Astrocyte of the cerebellum (primary cell): Measurements from ENCODE around the gene F8A1.
"Not testable (repeated sequence)": the region's sequence is repeated elsewhere in the genome, so short reads cannot be mapped to it uniquely, and the experiment has no call there.

Experiments
- DNase-seq: peaks from one replicate; pipeline ENCODE4 v3.0.0-alpha.2; 2011; ENCODE audit warnings: low read depth
- H3K4me3 ChIP-seq: 2 replicates; pipeline ENCODE4 v1.5.1; 2011; ENCODE audit warnings: mild to moderate bottlenecking, low read depth, low read length, moderate library complexity
- CTCF ChIP-seq: IDR thresholded peaks from 2 replicates; pipeline ENCODE4 v1.5.1; 2012; ENCODE audit warnings: low read length, low read depth, moderate library complexity, mild to moderate bottlenecking; ENCODE audit errors: missing control alignments
- in situ Hi-C: cut with HindIII; loops from 2 replicates; pipeline ENCODE4 v1.10.0; 2017; ENCODE audit warnings: low sequenced_read_pairs

F8A1 gene

DNA sequence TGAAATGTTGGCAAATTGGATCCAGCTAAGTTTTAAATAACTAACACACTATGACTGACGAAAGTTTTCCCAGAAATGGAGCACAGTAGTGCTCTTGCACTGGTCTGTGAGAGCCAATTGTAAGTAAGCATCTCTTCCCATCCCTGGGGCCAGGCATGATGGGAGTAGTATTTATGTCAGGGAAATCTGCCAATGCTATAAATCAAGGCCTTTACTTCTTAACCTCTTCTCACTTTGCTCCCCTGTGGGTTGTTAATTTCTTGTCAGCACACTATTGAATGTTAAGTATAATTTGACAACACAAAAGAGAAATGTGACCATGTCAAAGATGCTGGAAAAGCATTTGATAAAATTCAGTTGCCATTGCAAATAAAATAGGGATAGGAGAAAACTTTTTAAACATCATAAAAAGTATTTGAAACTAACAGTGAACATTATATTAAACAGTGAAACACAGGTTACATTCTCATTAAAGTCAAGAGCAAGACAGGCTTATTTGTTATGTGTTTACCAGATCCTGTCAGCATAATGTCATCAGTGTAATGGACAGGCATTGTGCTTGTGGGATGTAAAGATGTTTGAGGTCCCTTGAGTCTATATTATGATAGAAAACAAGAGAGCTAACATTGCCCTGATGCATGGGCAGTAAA lies 5.0 kb downstream of the F8A1 start:
- TF ChIP-seq CTCF, result no peak
- in situ Hi-C loops, result no loop called here
- no peak for DNase-seq
- no peak overlapping the region for H3K4me3 ChIP-seq

DNA sequence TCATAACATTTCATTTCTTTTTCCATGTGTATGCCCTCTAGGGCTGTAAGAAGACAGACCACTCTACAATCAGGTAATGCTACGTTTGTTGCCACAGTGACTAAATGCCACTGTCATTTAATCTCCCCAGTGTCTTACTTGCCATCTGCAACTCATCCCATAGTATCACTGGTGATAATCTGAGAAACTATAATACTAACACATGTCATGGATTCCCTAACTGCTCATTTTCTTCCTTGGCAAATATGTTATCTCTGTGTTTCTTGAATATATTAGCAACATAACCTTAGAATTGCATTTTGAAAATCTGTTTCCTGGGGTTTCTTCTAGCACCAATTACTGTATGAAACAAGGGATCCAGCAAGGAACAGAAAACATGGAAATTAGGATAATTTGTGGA lies 6.1 kb downstream of the F8A1 start:
- in situ Hi-C loops, result no loop called here
- DNase-seq, result no peak
- H3K4me3 ChIP-seq, result no peak overlapping the region
- no peak for TF ChIP-seq CTCF

DNA sequence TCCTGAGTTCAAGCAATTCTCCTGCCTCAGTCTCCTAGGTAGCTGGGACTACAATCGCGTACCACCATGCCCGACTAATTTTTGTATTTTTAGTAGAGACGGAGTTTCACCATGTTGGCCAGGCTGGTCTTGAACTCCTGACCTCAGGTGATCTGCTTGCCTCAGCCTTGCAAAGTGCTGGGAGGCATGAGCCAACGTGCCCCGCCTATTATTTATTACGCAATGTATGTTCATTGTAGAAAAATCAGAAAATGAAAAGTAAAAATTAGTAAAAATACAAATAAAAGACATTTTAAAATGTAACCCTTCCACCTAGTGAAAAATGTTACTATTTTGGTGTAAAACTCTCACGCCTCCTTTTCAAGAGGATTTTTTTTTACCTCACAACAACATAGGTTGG lies 14.2 kb downstream of the F8A1 start:
- DNase-seq, result no peak
- no peak for TF ChIP-seq CTCF
- in situ Hi-C loops, result no loop called here
- H3K4me3 ChIP-seq, result no peak overlapping the region

GRCh38 chrX:154902408-154902807 lies 16.3 kb downstream of the F8A1 start:
- in situ Hi-C loops, result no loop called here
- no peak for TF ChIP-seq CTCF
- no peak for DNase-seq
- H3K4me3 ChIP-seq, result no peak overlapping the region

DNA sequence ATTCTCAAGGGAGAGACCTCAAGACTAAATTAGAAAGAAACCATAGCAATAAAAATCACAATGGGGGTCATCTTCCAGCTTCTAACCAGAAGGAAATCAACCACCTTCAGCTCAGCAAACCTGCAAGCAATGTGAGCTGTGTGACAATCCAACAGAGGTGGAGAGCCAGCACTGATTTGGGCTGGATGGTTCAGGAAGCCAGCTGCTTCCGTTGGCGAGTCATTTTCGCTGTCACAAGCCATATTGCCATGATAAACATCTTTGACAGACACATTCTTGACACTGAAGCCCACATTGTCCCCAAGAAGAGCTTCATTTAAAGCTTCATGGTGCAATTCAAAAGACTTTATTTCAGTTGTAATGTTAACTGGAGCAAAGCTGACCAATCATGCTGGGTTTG lies 22.7 kb downstream of the F8A1 start:
- in situ Hi-C loops, result no loop called here
- TF ChIP-seq CTCF, result no peak
- H3K4me3 ChIP-seq, result no peak overlapping the region
- no peak for DNase-seq

DNA sequence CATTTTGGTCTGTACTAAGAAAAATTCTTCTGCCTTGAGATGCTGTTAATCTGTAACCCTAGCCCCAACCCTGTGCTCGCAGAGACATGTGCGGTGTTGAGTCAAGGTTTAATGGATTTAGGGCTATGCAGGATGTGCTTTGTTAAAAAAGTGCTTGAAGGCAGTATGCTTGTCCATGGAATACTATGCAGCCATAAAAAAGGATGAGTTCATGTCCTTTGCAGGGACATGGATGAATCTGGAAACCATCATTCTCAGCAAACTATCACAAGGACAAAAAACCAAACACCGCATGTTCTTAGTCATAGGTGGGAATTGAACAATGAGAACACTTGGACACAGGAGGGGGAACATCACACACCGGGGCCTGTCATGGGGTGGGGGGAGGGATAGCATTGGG lies 23.9 kb downstream of the F8A1 start:
- H3K4me3 ChIP-seq, in situ Hi-C loops, DNase-seq: not testable (repeated sequence)

- DNase-seq, in situ Hi-C loops: not testable (repeated sequence)
These were observed 24.4 kb downstream of the F8A1 start for GRCh38 chrX:154910528-154910927.

DNA sequence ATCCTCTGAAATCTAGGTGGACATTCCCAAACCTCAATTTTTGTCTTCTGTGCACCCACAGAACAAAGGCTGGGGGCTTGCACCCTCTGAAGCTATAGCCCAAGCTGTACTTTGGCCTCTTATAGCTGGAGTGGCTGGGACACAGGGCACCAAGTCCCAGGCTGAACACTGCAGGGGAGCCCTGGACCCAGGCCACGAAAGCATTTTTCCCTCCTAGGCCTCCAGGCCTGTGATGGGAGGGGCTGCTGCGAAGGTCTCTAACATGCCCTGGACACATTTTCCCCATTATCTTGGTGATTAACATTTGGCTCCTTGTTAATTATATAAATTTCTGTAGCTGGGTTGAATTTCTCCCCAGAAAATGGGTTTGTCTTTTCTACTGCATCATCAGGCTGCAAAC lies 27.9 kb downstream of the F8A1 start:
- DNase-seq, result no peak
- H3K4me3 ChIP-seq, result no peak overlapping the region
- no peak for TF ChIP-seq CTCF
- in situ Hi-C loops, result no loop called here

More at GRCh38 chrX:154910528-154910927, 24.4 kb downstream of the F8A1 start:
- not testable (repeated sequence) for H3K4me3 ChIP-seq
